GM19099 (cell line): ENCODE data around the gene THAP7.

Source experiments
- POLR2A ChIP-seq: IDR thresholded peaks from 3 replicates; pipeline ENCODE4 v1.6.1; 2011; ENCODE audit warnings: low read depth; ENCODE audit not compliant: insufficient read length; ENCODE audit errors: extremely low read depth

The THAP7 gene, protein sequence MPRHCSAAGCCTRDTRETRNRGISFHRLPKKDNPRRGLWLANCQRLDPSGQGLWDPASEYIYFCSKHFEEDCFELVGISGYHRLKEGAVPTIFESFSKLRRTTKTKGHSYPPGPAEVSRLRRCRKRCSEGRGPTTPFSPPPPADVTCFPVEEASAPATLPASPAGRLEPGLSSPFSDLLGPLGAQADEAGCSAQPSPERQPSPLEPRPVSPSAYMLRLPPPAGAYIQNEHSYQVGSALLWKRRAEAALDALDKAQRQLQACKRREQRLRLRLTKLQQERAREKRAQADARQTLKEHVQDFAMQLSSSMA

DNA sequence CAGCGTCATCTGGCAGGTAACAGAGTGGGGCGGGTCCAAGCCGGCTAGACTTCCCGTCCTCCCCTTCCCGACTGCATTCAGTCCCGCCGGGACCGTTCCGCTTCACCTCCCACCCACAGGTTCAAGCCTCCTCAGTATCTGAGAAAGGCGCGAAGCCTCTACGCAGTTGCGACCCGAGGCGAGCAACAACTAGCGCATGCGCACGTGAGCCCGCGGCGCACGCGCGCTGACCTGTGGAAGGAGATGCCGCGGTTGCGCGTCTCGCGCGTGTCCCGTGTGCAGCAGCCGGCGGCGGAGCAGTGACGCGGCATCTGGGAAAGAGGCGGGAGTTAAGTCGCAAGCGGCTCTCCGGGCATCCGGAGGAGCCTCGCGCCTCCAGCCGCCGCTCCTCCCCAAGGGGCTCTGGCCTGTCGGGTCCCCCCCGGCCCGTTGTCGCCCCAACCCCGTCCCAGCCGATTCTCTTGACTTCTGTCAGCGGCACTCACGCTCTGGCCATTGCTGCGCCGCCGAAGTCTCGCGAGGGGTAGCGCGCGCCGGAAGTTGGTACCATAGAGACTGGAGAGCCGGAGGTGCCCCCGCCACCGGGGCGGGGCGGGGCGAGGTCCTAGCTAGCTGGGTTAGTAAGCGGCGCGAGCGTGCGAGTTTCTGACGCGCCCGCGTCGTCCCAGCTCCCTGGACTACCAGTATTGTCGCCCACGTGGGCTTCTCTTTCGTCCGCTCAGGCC lies at the start of gene THAP7:
TSS of gene THAP7 (minus strand) at position 518 of the 725 bp plus-strand sequence. CDS start at position 311, 207 bp downstream.
- TF ChIP-seq POLR2A, result peak; percentile 97

DNA sequence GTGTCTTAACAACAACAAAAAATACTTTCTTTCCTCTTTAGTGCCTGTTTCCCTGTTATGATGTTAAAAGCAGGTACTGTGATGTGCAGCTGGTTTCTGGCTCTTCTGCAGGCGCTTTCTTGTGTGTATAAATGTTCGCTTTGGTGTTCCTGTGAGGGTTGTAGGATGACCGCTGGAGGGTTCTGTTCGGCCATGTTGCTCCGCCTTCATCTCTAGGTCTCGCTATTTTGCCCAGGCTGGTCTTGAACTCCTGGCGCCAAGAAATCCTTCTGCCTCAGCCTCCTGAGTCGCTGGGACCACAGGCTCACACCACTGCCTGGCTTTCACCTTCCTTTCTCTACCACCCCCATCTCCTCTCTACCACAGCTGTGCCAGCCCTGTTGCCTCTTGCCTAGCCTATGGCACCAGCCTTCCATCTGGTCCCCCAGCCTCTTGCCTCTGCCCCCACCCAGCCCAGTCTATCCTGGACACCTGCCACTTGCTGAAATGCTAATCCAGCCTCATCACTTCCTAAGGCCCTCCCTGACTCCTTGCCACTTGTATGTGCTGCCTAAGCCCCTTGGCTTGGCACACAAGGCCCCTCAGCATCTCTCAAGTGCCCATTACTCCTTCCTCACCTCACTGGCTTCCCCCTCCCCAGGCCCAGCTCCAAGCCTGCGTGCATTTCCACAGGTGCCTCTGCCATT lies 49.4 kb upstream of the THAP7 start:
- no peak for TF ChIP-seq POLR2A

DNA sequence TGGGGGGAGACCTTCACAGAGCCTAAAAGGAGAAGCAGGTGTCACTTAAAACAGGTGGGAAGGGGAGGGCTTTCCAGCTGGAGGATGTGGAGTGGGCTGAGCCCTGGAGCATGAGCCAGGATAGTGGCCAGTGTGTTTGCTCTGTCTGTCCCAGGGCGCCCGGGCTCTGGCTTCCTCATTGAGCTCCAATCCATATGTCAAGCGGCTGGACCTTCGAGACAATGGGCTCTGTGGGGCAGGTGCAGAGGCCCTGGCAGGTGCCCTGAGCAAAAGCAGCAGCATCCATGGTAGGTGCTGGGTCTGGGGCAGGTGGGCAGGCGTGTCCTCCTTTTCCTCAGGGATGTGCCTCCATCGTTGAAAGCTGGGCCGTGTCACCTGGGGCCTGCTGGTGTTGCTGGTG lies 45.8 kb upstream of the THAP7 start:
- no peak for TF ChIP-seq POLR2A

DNA sequence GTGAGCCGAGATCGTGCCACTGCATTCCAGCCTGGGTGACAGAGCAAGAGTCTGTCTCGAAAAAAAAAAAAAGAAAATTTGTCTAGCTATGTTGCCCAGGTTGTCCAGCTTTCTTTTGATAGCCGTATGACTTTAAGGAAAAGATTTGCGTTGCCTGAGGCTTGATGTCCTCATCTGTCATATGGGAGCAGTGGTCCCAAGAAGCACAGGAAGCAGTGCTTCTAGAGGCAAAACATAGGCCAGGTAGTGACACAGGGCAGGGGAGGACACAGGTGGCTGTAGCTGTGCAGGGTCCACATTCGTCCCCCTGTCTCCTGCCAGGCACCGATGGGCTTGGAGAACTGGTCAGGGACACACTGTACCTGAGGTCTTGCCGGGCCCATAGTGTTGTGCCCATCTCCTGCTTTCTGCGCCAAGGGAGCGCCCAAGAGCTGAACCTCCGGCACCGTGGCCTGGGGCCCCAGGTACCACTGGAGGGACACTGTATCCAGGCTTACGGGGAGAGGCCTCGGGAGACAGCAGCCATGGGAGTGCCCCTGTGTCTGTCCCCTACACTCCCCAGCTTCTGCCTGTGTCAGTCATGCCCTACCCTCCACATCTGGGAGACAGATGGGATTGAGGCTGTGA lies 45.2 kb upstream of the THAP7 start:
- no peak for TF ChIP-seq POLR2A

DNA sequence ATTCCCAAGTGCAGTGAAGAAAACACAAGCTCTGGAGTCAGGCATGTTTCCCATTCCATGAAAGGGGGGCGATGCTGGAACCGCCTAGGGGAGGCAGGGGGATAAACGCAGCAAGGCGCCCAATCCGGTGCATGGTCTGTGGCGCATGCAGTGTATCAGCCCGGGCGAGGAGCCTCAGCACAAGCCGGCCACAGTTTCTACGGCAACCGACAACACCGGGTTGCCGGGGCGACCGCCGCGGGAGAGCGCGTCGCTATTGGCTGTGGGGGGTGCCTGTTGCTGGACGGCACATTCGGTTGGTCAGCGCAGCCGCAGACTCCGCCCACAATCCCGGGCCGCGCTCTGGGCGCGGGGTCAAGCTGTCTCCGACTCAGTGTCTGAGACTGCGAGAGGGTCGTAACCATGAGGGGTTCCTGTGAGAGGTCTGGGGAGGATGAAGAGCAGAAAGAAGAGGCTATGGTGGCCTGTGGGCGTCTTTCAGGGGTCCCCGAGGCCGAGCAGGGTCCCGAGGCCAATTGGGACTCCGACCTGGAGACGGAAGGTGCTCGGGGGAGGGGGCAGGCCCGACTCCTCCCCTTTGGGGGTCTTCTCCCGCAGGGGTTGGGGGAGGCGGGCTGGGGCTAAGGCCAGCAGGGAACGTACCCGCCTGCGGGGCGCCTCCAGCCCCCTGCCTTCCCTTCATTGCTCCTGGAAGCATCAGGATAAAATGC lies 43.8 kb upstream of the THAP7 start, which contains the start of gene LRRC74B:
TSS of gene LRRC74B (plus strand) at position 362 of the 710 bp plus-strand sequence. CDS start at position 403, 41 bp downstream.
- no peak for TF ChIP-seq POLR2A

DNA sequence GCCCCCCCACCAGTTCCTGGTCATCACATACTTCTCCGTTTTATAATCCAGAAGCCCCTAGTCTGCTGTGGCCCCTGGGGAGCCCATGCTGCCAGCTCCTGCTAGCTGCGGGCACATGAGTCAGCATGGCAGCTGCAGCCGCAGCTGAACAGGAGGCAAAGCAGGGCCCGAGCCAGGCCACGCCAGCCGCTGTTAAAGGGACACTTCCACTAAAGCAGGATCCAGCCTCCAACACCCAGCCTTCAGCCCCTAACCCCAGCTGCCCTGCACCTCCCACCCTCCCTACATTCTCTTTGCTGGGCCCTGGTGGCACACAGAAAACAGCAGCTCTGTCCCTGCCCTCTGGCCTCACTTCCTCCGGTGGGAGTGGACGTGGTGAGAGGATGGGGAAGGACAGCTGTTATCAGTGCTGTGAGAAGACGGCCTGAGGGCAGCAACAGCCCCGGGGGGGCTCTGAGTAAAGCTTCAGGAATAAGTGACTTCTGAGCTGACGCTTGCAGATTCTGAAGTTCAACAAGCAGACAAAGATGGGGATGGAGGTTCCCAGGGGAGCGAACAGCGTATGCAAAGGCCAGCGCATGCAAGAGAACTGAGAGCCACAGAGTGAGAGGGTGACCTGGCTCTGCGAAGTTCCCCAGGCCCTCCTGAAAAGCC lies 43.1 kb upstream of the THAP7 start:
- no peak for TF ChIP-seq POLR2A

DNA sequence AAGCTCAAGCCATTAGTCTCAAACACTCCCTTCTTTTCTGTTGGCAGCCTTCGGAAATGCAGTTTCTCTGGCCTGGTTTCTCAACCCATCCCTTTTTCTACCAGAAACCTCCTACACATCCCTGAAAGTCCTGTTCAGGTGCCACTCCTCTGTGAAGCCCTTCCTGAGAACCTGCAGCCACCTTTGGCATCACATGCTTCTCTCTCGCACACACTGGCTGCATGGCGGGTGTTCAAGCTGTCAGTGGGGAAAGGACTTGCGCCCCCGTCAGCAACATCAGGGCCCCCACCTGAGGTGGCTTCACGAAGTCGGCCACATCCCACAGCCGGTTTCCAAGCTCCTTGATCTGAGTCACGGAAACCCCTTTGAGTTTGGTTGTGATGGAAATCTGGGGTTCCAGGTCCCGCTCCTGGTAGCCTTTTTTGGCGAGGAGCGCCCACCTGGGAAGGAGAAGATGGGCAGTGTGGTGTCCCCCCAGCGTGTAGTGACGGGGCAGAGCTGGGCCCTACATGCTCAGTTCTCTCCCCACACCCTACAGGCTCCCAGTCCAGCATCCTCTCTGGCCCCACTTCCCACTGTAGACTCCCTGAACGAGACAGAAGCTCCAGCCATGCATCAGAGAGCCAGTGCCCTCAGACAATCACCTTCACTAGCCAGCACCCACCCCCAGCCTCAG lies 42.1 kb upstream of the THAP7 start:
- TF ChIP-seq POLR2A, result no peak

DNA sequence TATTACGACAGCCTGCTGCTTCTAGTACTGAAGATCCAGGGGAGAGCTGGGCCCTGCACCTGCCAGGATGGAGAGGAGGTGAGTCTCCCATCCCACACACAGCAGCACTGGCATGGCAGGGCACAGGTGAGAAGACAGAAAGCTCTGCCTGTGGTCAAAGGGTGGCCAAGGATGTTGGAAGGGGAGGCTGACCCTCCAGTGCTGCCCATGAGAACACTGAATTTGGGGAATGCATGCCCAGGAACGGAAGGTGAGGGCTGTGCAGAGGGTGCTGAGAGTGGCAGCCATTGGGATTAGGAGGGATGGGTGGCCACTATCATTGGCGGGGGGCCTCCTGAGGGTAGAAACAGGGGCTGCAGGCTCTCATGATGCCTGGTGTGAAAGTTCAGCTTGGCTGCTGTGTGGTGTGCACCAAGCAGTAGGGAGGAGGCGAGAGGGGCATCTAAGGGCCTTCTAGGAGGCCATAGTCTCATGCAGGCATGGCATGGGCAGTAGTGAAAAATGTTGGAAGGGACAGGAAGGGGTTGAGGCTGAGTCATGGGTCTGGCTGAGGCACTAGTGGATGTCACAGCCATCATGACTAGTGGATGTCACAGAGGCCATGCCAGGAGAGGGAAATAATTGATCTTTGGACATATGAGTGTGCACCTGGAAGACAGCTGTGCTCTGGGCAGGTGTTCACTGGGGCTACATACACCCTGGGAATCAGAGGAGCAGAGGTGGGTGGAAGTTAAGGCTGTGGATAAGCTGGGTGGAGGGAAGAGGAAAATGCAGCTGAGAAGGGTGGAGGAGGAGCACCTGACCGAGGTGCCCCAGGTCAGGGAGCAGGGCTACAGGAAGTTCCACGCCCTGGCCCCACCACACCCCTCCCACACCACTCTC lies 41.3 kb upstream of the THAP7 start:
- TF ChIP-seq POLR2A, result no peak

DNA sequence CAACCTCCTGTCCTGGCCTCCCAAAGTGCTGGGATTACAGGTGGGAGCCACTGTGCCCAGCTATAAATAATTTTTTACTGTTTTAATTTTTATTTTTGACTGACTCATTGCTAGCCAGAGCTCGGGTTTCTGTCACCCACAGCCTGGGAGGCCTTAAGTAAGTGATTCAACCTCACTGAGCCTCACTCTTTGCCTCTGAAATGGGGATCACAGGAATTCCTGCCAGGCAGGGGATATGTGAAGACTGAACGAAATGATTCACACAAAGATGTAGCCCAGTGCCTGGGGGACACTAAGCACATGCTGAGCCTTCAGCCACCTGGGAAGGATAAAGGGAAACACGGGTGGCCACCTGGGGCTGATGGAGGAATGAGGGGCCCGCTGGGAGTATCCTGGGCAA lies 40.0 kb upstream of the THAP7 start:
- TF ChIP-seq POLR2A, result no peak

DNA sequence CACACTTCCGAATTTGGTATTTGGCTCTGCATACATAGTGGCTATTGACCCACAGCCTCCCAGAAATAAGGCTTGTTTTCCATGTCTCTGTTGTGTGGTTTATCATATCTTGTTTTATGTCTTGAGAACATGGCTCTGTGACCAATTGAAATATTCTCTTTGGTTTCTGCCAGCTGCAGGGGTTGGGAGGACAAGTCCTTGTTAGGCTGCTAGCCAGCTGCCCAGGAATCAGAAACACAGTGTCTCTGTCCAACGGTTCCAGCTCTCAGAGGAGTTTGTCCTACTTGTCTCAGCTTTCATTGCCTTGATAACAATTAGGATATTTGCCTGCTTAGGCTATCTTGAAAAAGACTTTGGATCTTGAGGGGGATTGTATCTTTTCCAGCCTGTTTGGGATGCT lies 36.5 kb upstream of the THAP7 start:
- TF ChIP-seq POLR2A, result no peak

DNA sequence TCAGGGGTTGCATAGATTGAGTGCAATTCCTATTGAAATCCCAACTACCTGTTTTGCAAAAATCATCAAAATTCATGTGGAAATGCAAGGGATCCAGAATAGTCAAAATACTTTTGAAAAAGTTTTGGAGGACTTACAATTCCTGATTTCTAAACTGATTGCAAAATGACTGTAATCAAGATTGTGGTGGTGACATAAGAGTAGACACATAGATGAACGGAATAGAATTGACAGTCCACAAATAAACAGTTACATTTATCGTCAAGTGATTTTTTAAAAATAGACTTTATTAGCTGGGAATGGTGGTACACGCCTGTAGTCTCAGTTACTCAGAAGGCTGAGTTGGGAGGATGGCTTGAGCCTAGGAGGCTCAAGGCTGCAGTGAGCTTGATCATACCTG lies 33.1 kb upstream of the THAP7 start:
- TF ChIP-seq POLR2A, result no peak

DNA sequence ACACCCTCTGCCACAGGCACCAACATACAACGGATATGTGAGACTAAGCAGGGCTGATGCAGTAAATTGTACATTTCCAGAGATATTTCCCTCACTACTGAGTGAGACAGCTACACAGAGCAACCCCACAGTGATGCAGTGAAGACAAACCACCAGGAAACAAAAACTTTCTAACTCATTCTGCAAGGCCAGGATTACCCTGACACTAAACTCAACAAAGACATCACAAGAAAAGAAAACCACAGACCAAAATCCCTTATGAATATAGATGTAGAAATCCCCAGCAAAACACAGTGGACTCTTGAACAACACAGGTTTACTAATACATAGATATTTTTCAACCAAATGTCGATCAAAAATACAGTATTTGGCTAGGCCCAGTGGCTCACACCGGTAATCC lies 32.0 kb upstream of the THAP7 start:
- TF ChIP-seq POLR2A, result no peak

DNA sequence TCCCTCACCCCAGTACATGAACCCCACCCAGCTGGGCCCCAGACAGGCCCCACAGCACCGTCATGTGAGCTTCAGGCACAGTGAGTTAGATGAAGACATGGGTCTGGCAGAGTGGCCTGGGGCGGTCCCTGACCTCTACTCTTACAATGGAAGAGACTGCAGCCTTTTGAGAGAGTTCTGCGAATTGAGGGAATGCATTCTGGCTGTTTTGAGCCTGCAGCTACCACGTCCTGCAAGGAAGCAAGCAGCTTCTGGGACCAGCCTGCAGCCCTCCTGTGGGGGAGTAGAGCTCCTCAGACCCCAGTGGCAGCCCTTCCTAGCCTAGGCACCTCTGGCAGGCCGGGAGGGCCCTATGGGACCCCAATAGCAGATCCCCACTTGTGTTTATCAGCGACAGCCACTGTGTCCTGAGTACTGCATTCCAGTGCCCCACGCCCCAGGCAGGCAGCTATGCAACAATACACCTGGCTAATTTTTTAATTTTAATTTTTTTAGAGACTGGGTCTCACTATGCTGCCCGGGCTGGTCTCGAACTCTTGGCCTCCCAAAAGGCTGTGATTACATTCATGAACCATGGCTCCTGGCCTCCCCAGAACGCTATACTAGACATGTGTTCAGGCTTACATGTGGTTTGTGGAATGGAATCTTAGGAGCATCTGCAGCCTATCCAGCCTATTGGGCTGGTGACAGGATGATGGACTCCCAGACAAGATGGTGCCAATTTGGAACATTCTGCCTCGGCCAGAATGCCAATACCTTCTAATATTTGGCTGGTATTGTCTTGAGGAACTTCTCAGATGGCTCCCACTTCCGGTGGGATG lies 31.2 kb upstream of the THAP7 start:
- no peak for TF ChIP-seq POLR2A
